DND-41 (cell line): Measurements from ENCODE around the gene LTO1.

Experiments
- CTCF ChIP-seq: IDR thresholded peaks from 2 replicates; pipeline ENCODE4 v1.5.1; 2012; ENCODE audit warnings: borderline replicate concordance, low read length, moderate library complexity, mild to moderate bottlenecking; ENCODE audit not compliant: poor library complexity, severe bottlenecking; ENCODE audit errors: extremely low read depth
- EZH2 ChIP-seq: IDR thresholded peaks from 3 replicates; pipeline ENCODE4 v1.6.1; 2012; ENCODE audit warnings: borderline replicate concordance, low read depth, mild to moderate bottlenecking, moderate library complexity, low read length, inconsistent platforms; ENCODE audit not compliant: severe bottlenecking

DNA sequence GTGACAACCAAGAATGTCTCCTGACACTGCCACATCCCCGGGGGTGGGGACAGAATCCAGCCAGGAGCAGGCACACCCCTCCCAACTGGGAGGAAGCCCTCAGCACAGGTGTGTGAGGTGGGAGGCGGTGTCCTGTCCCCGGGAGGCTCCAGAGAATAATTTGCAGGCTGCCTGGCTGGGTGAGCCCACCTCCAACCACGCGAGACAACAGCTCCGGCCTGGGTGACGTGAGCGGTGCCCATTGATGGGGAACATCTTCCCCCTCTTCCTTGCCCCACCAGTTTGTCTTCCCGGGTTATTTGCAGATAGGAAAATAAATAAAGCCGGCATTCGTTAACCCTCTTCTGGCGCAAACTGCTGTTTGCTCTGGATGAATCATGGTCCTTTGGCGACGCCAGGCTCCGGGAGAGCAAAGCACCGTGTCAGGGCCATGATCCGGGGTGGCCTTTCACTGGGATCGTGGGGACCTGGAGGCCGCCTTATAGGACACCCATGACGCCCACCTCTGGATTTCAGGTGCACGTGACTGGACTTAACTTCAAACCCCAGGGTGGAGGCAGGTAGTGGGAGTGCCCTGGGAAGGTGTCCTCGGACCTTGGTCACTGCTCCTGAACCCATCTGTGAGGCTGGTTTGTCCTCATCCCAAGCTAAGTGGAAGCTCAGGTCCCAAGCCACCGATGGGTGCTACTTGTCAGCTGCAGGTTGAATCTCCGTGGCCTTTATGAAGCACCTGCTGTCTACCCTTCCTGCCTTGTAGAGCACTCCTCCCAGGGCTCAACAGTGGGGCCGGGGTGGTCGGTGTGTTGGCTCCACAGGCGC, 20.3 kb downstream of the LTO1 start:
- TF ChIP-seq EZH2, result no peak
- TF ChIP-seq CTCF, result no peak
